Endothelial cell of umbilical vein (primary cell): ENCODE results near the gene SMAD7.
A peak's percentile ranks its signal among the peaks of the same experiment; 100 is the strongest.

Source experiments
- CTCF ChIP-seq, 2 donors: IDR thresholded peaks; 1 replicate in 1 of 2; 2 replicates in 1 of 2; pipeline ENCODE4 v1.5.1; 2011; ENCODE audit warnings: low read length in 2 of 2, mild to moderate bottlenecking in 2 of 2, moderate library complexity in 2 of 2, control low read depth in 1 of 2, inconsistent platforms in 1 of 2, low read depth in 1 of 2; ENCODE audit not compliant: insufficient read depth in 1 of 2; ENCODE audit errors: extremely low read depth in 1 of 2
- EZH2 ChIP-seq: IDR thresholded peaks from 2 replicates; pipeline ENCODE4 v1.6.1; 2012; ENCODE audit warnings: borderline replicate concordance, low read depth, mild to moderate bottlenecking, moderate library complexity, low read length, inconsistent platforms; ENCODE audit not compliant: severe bottlenecking
- FOS ChIP-seq: IDR thresholded peaks from 2 replicates; pipeline ENCODE4 v1.6.1; 2011; ENCODE audit warnings: mild to moderate bottlenecking, low read length, moderate library complexity, borderline replicate concordance; ENCODE audit not compliant: insufficient read depth
- POLR2A ChIP-seq: IDR thresholded peaks from 2 replicates; pipeline ENCODE4 v1.6.1; 2012; ENCODE audit warnings: low read depth, mild to moderate bottlenecking, control low read depth, low read length
- POLR2AphosphoS5 ChIP-seq: IDR thresholded peaks from 2 replicates; pipeline ENCODE4 v1.6.1; 2012; ENCODE audit warnings: low read depth, mild to moderate bottlenecking, control low read depth, low read length, moderate library complexity; ENCODE audit not compliant: insufficient read depth

GRCh38 chr18:48922801-48923730, 27.7 kb downstream of the SMAD7 start:
- TF ChIP-seq CTCF (IDR thresholded peaks at IDR 0.05; ENCODE audit: extremely low read depth in 1 of 2, insufficient read depth in 1 of 2, low read depth in 1 of 2, low read length in 2 of 2) (no peak), EZH2 (no peak), POLR2A (peak; percentile 16), FOS (no peak), POLR2AphosphoS5 (peak; percentile 27)
